ENCODE results near the gene RALGPS2. TPM values are rescaled to one million over a fixed set of nuclear protein-coding genes. Genes with fewer than 3 reads are reported as not detected.
"Not testable (repeated sequence)": the region's sequence is repeated elsewhere in the genome, so short reads cannot be mapped to it uniquely, and the experiment has no call there.

Gene RALGPS2
- total RNA-seq, 1 experiment from 2014 or later = 19.3 TPM

GRCh38 chr1:178745260-178745659 is 20.2 kb downstream of the RALGPS2 start:
- no peak overlapping the region for H3K9ac ChIP-seq (ENCODE audit: low read length)
- no peak overlapping the region for H3K4me2 ChIP-seq (ENCODE audit: low read length)
- intact Hi-C loops (cut with micrococcal nuclease) = no loop called here
- ATAC-seq (no peak), DNase-seq (no peak)
- ChIA-PET POLR2A (ENCODE audit: unreplicated experiment) (no interaction called here), CTCF (no interaction called here)
- no peak overlapping the region for H3K27ac ChIP-seq (ENCODE audit: low read length)
- no peaks in the 10 kb centered on the region for H3K27me3 ChIP-seq (ENCODE audit: low read length)
- no peaks in the 10 kb centered on the region for H3K9me3 ChIP-seq (ENCODE audit: low read length)
- no peaks in the 10 kb centered on the region for H3K4me1 ChIP-seq (ENCODE audit: insufficient read depth, low read length)
- TF ChIP-seq CTCF (conservative IDR thresholded peaks at IDR 0.05; ENCODE audit: low read depth, low read length) = no peak
- no peak for TF ChIP-seq EZH2phosphoT487 (IDR thresholded peaks at IDR 0.05; ENCODE audit: borderline replicate concordance, low read length)
- TF ChIP-seq EZH2 (IDR thresholded peaks at IDR 0.05; ENCODE audit: low read length, unreplicated experiment) = no peak
- H3K36me3 ChIP-seq (ENCODE audit: low read depth, low read length) = peaks cover 19% of the 10 kb centered on the region
- H3K79me2 ChIP-seq (ENCODE audit: low read length) = peaks cover 13% of the 10 kb centered on the region
- no peak overlapping the region for H2AFZ ChIP-seq (ENCODE audit: low read length)
- no peaks in the 10 kb centered on the region for H3F3A ChIP-seq (ENCODE audit: low read length, unreplicated experiment)
- no peaks in the 10 kb centered on the region for H3K9me2 ChIP-seq (replicated peaks; ENCODE audit: low read length)
- no peaks in the 10 kb centered on the region for H4K20me1 ChIP-seq (ENCODE audit: low read length)
- H3K4me3 ChIP-seq (ENCODE audit: low read length) = no peak overlapping the region
- BruUV-seq (replicated peaks) = no TSS peak

GRCh38 chr1:178746345-178746744 is 21.3 kb downstream of the RALGPS2 start:
- TF ChIP-seq EZH2 (IDR thresholded peaks at IDR 0.05; ENCODE audit: low read length, unreplicated experiment) (no peak), EZH2phosphoT487 (IDR thresholded peaks at IDR 0.05; ENCODE audit: borderline replicate concordance, low read length) (no peak), CTCF (conservative IDR thresholded peaks at IDR 0.05; ENCODE audit: low read depth, low read length) (no peak)
- no peak overlapping the region for H3K4me3 ChIP-seq (ENCODE audit: low read length)
- no peak overlapping the region for H2AFZ ChIP-seq (ENCODE audit: low read length)
- H4K20me1 ChIP-seq (ENCODE audit: low read length) = no peaks in the 10 kb centered on the region
- H3K9me3 ChIP-seq (ENCODE audit: low read length) = no peaks in the 10 kb centered on the region
- peaks cover 14% of the 10 kb centered on the region for H3K36me3 ChIP-seq (ENCODE audit: low read depth, low read length)
- H3K27ac ChIP-seq (ENCODE audit: low read length) = no peak overlapping the region
- ATAC-seq (no peak), DNase-seq (no peak)
- peaks cover 12% of the 10 kb centered on the region; the same call in 1 of the 2 replicates for H3K79me2 ChIP-seq (ENCODE audit: low read length)
- H3K9ac ChIP-seq (ENCODE audit: low read length) = no peak overlapping the region
- H3K9me2 ChIP-seq (replicated peaks; ENCODE audit: low read length) = no peaks in the 10 kb centered on the region
- H3K4me1 ChIP-seq (ENCODE audit: insufficient read depth, low read length) = no peaks in the 10 kb centered on the region; the same call in 1 of the 2 replicates
- H3K27me3 ChIP-seq (ENCODE audit: low read length) = no peaks in the 10 kb centered on the region
- no peak overlapping the region for H3K4me2 ChIP-seq (ENCODE audit: low read length)
- BruUV-seq (replicated peaks) = no TSS peak
- CTCF ChIA-PET = no interaction called here
- intact Hi-C loops (cut with micrococcal nuclease) = no loop called here
- no peaks in the 10 kb centered on the region for H3F3A ChIP-seq (ENCODE audit: low read length, unreplicated experiment)
- POLR2A ChIA-PET (ENCODE audit: unreplicated experiment) = no interaction called here

GRCh38 chr1:178747361-178747760 is 22.3 kb downstream of the RALGPS2 start:
- H3K79me2 ChIP-seq (ENCODE audit: low read length) = peaks cover 12% of the 10 kb centered on the region; the same call in 1 of the 2 replicates
- POLR2A ChIA-PET (ENCODE audit: unreplicated experiment) = interaction anchor here (0.5 kb wide), 1 partner anchor 21 kb away, joined by 8 read pairs; no protein-coding TSS in a partner anchor
- H3K9me2 ChIP-seq (replicated peaks; ENCODE audit: low read length); H3K9me3 ChIP-seq (ENCODE audit: low read length); H3F3A ChIP-seq (ENCODE audit: low read length, unreplicated experiment); intact Hi-C loops (cut with micrococcal nuclease); H2AFZ ChIP-seq (ENCODE audit: low read length); H3K4me3 ChIP-seq (ENCODE audit: low read length); DNase-seq; H3K27me3 ChIP-seq (ENCODE audit: low read length); H3K27ac ChIP-seq (ENCODE audit: low read length); CTCF ChIA-PET; ATAC-seq; H3K4me2 ChIP-seq (ENCODE audit: low read length); H4K20me1 ChIP-seq (ENCODE audit: low read length); H3K9ac ChIP-seq (ENCODE audit: low read length); BruUV-seq (replicated peaks); H3K4me1 ChIP-seq (ENCODE audit: insufficient read depth, low read length): not testable (repeated sequence)
- H3K36me3 ChIP-seq (ENCODE audit: low read depth, low read length) = peaks cover 13% of the 10 kb centered on the region

All from PC-3 (cell line).